ENCODE measurements around the gene PROS1. TPM values are rescaled to one million over a fixed set of nuclear protein-coding genes. Genes with fewer than 3 reads are reported as not detected.
A peak's percentile ranks its signal among the peaks of the same experiment; 100 is the strongest.

The PROS1 gene
- total RNA-seq, 1 donor from 2014 or later, result 16.9 TPM

DNA sequence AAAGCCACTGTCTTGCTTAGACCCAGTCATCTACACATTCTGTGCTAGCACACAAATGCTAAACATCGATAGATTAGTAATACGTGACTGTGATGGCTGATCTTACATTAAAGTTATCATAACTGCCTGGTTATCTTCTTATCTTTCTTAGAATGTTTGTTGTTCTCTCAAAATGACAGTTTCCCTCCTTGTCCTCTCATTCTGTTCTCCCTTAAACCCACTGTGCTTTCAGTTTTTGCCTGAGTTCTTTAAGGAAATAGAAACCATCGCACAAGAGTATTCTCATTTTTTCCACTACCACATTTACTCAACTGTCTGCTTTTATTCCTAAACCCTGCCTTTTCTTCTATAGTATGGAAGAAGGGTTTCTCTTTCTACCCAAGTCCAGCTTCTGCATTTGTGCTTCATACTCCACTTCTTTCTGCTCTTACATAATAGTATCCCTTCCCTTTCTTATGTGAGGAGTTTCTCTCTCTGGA is 37.6 kb upstream of the PROS1 start:
- H3K4me1 Mint-ChIP-seq, result peaks cover 19% of the 10 kb centered on the region
- no peak overlapping the region for H3K27ac Mint-ChIP-seq
- TF ChIP-seq, protein P1, sequence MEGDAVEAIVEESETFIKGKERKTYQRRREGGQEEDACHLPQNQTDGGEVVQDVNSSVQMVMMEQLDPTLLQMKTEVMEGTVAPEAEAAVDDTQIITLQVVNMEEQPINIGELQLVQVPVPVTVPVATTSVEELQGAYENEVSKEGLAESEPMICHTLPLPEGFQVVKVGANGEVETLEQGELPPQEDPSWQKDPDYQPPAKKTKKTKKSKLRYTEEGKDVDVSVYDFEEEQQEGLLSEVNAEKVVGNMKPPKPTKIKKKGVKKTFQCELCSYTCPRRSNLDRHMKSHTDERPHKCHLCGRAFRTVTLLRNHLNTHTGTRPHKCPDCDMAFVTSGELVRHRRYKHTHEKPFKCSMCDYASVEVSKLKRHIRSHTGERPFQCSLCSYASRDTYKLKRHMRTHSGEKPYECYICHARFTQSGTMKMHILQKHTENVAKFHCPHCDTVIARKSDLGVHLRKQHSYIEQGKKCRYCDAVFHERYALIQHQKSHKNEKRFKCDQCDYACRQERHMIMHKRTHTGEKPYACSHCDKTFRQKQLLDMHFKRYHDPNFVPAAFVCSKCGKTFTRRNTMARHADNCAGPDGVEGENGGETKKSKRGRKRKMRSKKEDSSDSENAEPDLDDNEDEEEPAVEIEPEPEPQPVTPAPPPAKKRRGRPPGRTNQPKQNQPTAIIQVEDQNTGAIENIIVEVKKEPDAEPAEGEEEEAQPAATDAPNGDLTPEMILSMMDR (IDR thresholded peaks at IDR 0.05; ENCODE audit: unreplicated experiment), result no peak
- no peak for DNase-seq (ENCODE audit: low spot score in 2 of 2, unreplicated experiment in 2 of 2)
- no peaks in the 10 kb centered on the region for H3K27me3 Mint-ChIP-seq (ENCODE audit: low read depth)
- H3K36me3 Mint-ChIP-seq, result no peaks in the 10 kb centered on the region
- no peak overlapping the region for H3K4me3 Mint-ChIP-seq
- no peaks in the 10 kb centered on the region for H3K9me3 Mint-ChIP-seq

DNA sequence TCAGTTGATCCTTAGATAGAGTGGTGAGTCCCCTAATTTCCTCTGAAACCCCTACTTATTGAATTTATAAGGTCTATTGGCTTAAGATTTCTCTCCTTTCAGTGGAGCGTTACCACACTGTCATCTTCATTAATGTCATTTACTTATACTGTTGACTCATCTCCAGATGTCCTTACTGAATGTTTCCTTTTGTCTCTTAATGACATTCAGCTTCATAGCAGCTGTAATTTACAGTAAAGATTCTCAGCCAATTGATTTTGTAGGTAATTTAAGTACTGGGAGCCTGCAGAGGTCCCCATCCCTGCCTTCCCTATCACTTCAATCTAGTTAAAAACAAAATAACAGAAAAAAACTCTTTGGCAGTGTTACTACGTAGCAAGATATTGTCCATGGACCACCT is 35.9 kb upstream of the PROS1 start:
- H3K4me1 Mint-ChIP-seq, result peaks cover 20% of the 10 kb centered on the region
- no peaks in the 10 kb centered on the region for H3K36me3 Mint-ChIP-seq
- no peaks in the 10 kb centered on the region for H3K9me3 Mint-ChIP-seq
- TF ChIP-seq, protein P1 (IDR thresholded peaks at IDR 0.05; ENCODE audit: unreplicated experiment), result no peak
- DNase-seq (ENCODE audit: low spot score in 2 of 2, unreplicated experiment in 2 of 2), result no peak
- no peak overlapping the region for H3K27ac Mint-ChIP-seq
- H3K27me3 Mint-ChIP-seq (ENCODE audit: low read depth), result no peaks in the 10 kb centered on the region
- H3K4me3 Mint-ChIP-seq, result no peak overlapping the region

GRCh38 chr3:94008253-94008652 is 34.6 kb upstream of the PROS1 start:
- H3K9me3 Mint-ChIP-seq, result no peaks in the 10 kb centered on the region
- H3K27ac Mint-ChIP-seq, result peak overlapping the region; percentile 49
- no peak overlapping the region for H3K4me3 Mint-ChIP-seq
- peaks cover 21% of the 10 kb centered on the region for H3K4me1 Mint-ChIP-seq
- DNase-seq (ENCODE audit: low spot score in 2 of 2, unreplicated experiment in 2 of 2), result no peak
- no peaks in the 10 kb centered on the region for H3K27me3 Mint-ChIP-seq (ENCODE audit: low read depth)
- TF ChIP-seq, protein P1 (IDR thresholded peaks at IDR 0.05; ENCODE audit: unreplicated experiment), result no peak
- H3K36me3 Mint-ChIP-seq, result no peaks in the 10 kb centered on the region

GRCh38 chr3:94004301-94004910 is 30.7 kb upstream of the PROS1 start:
- no peak for DNase-seq (ENCODE audit: low spot score in 2 of 2, unreplicated experiment in 2 of 2)
- no peaks in the 10 kb centered on the region for H3K36me3 Mint-ChIP-seq
- H3K4me3 Mint-ChIP-seq, result peak overlapping the region; percentile 38
- peaks cover 34% of the 10 kb centered on the region for H3K4me1 Mint-ChIP-seq
- H3K9me3 Mint-ChIP-seq, result no peaks in the 10 kb centered on the region
- TF ChIP-seq, protein P1 (IDR thresholded peaks at IDR 0.05; ENCODE audit: unreplicated experiment), result peak; percentile 57
- no peaks in the 10 kb centered on the region for H3K27me3 Mint-ChIP-seq (ENCODE audit: low read depth)
- H3K27ac Mint-ChIP-seq, result peak overlapping the region; percentile 80

DNA sequence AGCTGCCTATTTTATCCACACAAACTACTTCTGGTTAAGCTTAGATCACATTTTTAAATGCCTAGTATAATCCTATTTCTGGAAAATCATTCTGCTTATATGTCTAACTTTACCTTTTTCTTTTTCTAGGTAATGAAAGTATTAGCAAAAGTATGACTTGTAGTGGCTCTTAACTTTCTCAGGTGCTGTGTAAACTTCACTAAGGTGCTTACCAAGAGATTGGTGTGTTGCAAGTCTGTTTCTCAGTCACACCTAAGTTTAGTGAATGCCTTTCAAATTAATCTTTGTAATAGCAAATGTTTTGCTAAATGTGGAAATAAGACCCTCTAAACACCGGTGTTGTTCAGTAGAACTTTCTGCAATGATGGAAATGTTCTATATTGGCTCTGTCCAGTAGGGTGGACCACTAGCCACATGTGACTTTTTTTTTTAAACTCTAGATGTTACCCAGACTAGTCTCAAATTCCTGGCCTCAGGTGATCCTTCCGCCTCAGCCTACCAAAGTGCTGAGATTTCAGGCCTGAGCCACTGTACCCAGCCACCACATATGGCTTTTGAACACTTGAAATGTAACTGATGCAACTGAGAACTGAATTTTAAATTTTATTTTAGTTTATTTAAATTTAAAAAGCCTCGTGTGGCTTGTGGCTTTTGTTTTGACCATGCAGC is 28.3 kb upstream of the PROS1 start:
- Mint-ChIP-seq H3K9me3 (no peaks in the 10 kb centered on the region), H3K4me3 (no peak overlapping the region)
- TF ChIP-seq, protein P1 (IDR thresholded peaks at IDR 0.05; ENCODE audit: unreplicated experiment), result no peak

More for the DNA sequence above, 28.3 kb upstream of the PROS1 start:
- Mint-ChIP-seq H3K36me3 (peaks cover 4% of the 10 kb centered on the region), H3K27me3 (ENCODE audit: low read depth) (no peaks in the 10 kb centered on the region), H3K4me1 (peaks cover 23% of the 10 kb centered on the region), H3K27ac (peak overlapping the region; percentile 51)
- no peak for DNase-seq (ENCODE audit: low spot score in 2 of 2, unreplicated experiment in 2 of 2)
